ENCODE measurements around the gene B4GALNT4. TPM values are rescaled to one million over a fixed set of nuclear protein-coding genes. Genes with fewer than 3 reads are reported as not detected.

B4GALNT4 gene
- total and polyA plus RNA-seq, 2 of the 8 experiments (the other 6 are each of a cell fraction or from before 2014, with no cell fraction given): 40.9 to 76.3 TPM

DNA sequence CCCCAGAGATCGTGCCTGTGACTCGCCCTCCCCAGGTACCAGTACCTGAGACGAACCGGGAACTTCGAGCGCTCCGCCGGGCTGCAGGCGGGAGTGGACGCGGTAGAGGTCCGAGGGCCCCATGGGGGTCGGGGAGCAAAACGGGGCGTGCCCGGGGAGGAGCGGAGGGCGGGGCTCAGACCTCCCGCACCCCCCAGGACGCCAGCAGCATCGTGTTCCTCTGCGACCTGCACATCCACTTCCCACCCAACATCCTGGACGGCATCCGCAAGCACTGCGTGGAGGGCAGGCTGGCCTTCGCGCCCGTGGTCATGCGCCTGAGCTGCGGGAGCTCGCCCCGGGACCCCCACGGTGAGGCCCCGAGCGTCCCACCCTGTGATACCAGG is 10.8 kb downstream of the B4GALNT4 start:
- H4K91ac ChIP-seq (replicated peaks; ENCODE audit: insufficient read length, low read length): no peak overlapping the region
- 90% methylated on average over 22 of the region's 35 CpGs; no CpG with 5 or more reads in 1 of the 2 experiments for WGBS, 2 experiments (ENCODE audit: extremely low coverage in 1 of 2, insufficient coverage in 1 of 2, insufficient read length in 1 of 2, insufficient replicate concordance in 2 of 2, low coverage in 1 of 2, low lambda C conversion rate in 2 of 2, missing lambda C conversion rate in 1 of 2)
- POLR2A ChIA-PET (ENCODE audit: partially characterized antibody): interaction anchor here (0.8 to 1.9 kb wide), 6 partner anchors 9 to 26 kb away, joined by 3 to 6 read pairs (median 4); partner anchors contain the start of gene B4GALNT4
- H3K27me3 ChIP-seq (replicated peaks in 1 of 4; ENCODE audit: control insufficient read depth in 3 of 4, extremely low read depth in 1 of 4, insufficient read depth in 3 of 4, low read length in 3 of 4): no peaks in the 10 kb centered on the region
- TF ChIP-seq BCL11A (IDR thresholded peaks at IDR 0.05; ENCODE audit: low read depth in 2 of 2, low read length in 2 of 2) (no peak), NANOG (IDR thresholded peaks at IDR 0.05; ENCODE audit: insufficient read depth, low read depth, low read length, poor library complexity, severe bottlenecking) (no peak), POLR2AphosphoS5 (IDR thresholded peaks at IDR 0.05; ENCODE audit: low read depth, low read length) (no peak), SP1 (IDR thresholded peaks at IDR 0.05; ENCODE audit: low read depth, low read length) (no peak)
- H2AK5ac ChIP-seq (ENCODE audit: low read depth, low read length): no peak overlapping the region
- CTCF ChIA-PET (ENCODE audit: partially characterized antibody): interaction anchor here (1.0 kb wide), 2 partner anchors 10 to 17 kb away, joined by 3 to 4 read pairs; no protein-coding TSS in a partner anchor
- H3K79me2 ChIP-seq (ENCODE audit: control insufficient read depth in 1 of 2, insufficient read depth in 2 of 2, low read length in 2 of 2): no peaks in the 10 kb centered on the region
- no peak overlapping the region for H2BK12ac ChIP-seq (ENCODE audit: low read depth, low read length)
- no peak overlapping the region for H4K5ac ChIP-seq (ENCODE audit: insufficient read length, low read depth, low read length)
- no peaks in the 10 kb centered on the region for H3K23me2 ChIP-seq (ENCODE audit: low read depth, low read length)
- no peak overlapping the region for H3K9ac ChIP-seq (replicated peaks in 1 of 4; ENCODE audit: extremely low read depth in 1 of 4, low read depth in 3 of 4, low read length in 3 of 4)
- no peak for FAIRE-seq
- no peak for DNase-seq (ENCODE audit: low read depth in 1 of 2, low spot score in 2 of 2)
- H3K56ac ChIP-seq (replicated peaks; ENCODE audit: insufficient read length, low read depth, low read length): no peak overlapping the region
- no peak overlapping the region for H3K4ac ChIP-seq (replicated peaks; ENCODE audit: insufficient read length, low read depth, low read length)
- no peak overlapping the region for H2AFZ ChIP-seq (ENCODE audit: low read length)
- no peak overlapping the region for H2BK15ac ChIP-seq (ENCODE audit: low read length)
- H3K4me3 ChIP-seq (ENCODE audit: extremely low read depth in 1 of 4, insufficient read depth in 2 of 4, low read depth in 3 of 4, low read length in 4 of 4): no peak overlapping the region
- H3K9me3 ChIP-seq (ENCODE audit: insufficient read depth in 2 of 2, low read depth in 1 of 2, low read length in 1 of 2): no peaks in the 10 kb centered on the region; a peak in 1 of 4 replicates
- peaks cover 0 to 46% (median 6%) of the 10 kb centered on the region in 4 experiments; a peak in 5 of 8 replicates for H3K36me3 ChIP-seq (ENCODE audit: control insufficient read depth in 2 of 4, insufficient read depth in 4 of 4, low read length in 3 of 4)
- H3K14ac ChIP-seq (ENCODE audit: insufficient read length): no peak overlapping the region
- H3K23ac ChIP-seq (ENCODE audit: insufficient read length): no peak overlapping the region
- no peaks in the 10 kb centered on the region for H3K79me1 ChIP-seq (ENCODE audit: low read depth, low read length)
- no peak overlapping the region for H3K27ac ChIP-seq (ENCODE audit: low read depth, low read length)
- no peak overlapping the region for H2BK20ac ChIP-seq (ENCODE audit: low read length)
- H2BK120ac ChIP-seq (replicated peaks; ENCODE audit: low read depth, low read length): no peak overlapping the region
- no peak overlapping the region for H3K18ac ChIP-seq (ENCODE audit: extremely low read depth, low read length)
- H3K4me2 ChIP-seq (ENCODE audit: insufficient read depth in 1 of 2, low read depth in 2 of 2, low read length in 2 of 2): no peak overlapping the region
- no peak overlapping the region; the same call in none of the 2 replicates for H4K8ac ChIP-seq (ENCODE audit: extremely low read depth, insufficient read depth, low read length)
- H3K4me1 ChIP-seq (replicated peaks in 1 of 4; ENCODE audit: control insufficient read depth in 3 of 4, insufficient read depth in 4 of 4, low read length in 3 of 4): no peaks in the 10 kb centered on the region
- peaks cover 0 to 6% of the 10 kb centered on the region in 2 experiments for H4K20me1 ChIP-seq (replicated peaks in 1 of 2; ENCODE audit: control insufficient read depth in 1 of 2, insufficient read depth in 2 of 2, low read length in 2 of 2)
- H2BK5ac ChIP-seq (ENCODE audit: low read depth, low read length): no peak overlapping the region

All from H1 (cell line).